Fibroblast of peridontal ligament (primary cell): ENCODE results near the gene GRID1.

Experiments used
- DNase-seq: peaks from one replicate; pipeline ENCODE4 v3.0.0-alpha.2; 2010; ENCODE audit errors: extremely low read depth

Gene GRID1

GRCh38 chr10:85600744-85601081 lies 765.9 kb downstream of the GRID1 start:
- DNase-seq = no peak

- no peak for DNase-seq
Measured at GRCh38 chr10:85600026-85600743, 766.4 kb downstream of the GRID1 start.

DNA sequence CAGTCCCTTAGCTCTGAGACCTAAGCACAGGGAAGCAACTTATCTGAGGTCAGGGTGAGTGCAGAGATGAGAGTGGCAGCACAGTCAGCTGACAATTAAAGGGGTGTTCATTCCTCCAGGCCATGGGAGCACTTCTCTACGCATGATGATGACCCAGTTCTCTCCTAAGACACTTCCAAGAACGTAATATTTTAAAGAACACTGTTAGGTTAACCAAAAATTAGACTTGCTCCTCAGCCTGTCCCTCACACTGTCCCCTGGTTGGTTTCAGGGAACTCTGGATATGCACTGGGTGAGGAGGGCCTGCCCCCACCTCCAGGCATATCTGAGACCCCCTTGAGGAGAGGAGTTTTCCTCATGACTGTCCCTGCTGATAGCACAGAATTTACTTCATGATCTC lies 767.5 kb downstream of the GRID1 start:
- no peak for DNase-seq

DNA sequence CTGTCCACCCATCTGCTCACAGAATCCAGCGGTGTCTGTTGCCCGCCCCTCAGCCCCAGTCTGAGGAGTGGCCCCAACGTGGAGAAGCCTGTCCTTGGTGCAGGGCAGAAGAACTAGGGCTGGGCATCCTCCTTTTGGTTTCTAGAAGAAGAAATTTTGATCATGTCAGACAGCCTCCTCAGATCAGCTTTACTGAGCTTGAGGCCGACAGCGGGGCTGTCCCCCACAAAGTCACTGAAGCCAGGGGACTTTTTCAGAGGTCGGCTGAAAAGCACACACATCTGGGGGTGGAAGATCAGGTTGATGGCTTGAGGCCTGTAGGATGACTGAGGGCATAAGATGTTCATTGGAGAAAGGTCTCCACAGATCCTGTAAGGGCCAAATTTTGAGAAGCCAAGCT lies 767.9 kb downstream of the GRID1 start:
- no peak for DNase-seq

- DNase-seq = no peak
Measured at GRCh38 chr10:85597006-85597405, 769.6 kb downstream of the GRID1 start.

DNA sequence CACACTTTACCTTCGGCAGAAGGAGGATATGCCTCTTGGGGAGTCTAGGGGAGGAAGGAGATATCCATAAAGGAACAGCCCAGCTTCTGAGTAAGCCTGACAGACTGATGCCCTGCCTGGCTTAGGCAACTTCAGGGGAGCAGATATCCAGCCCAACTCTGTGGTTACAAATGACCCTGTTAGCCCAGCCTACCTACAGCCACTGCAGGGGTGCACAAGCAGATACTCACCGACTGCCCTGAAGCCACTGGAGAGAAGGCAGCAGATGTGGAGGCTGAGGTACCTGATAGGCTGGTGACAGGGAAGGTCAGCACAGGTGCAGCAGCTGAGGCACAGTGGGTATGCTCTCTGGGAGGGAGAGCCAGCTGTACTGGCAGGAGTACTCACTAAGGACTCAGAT lies 770.2 kb downstream of the GRID1 start:
- no peak for DNase-seq

DNA sequence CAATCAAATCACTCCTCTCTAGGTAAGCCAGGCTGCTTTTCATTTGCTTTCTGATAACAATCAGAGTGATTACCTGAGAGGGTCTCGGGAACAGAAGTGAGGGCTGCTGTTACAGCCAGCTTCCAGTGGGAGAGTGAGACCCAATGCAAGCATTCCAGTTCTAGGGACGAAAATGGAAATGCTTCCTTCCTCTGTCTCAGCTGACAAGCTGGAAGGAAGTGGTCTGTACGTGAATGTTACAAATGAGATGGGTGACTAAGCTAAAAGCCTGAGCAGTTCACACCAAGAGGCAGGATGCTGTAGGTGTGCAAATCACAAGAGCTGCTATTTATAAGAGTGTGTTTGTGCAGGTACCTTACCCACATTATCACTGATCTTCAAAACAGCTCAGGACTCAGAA lies 772.4 kb downstream of the GRID1 start:
- DNase-seq = no peak

- no peak for DNase-seq
Measured at GRCh38 chr10:85593226-85593772, 773.3 kb downstream of the GRID1 start.

- DNase-seq = no peak
Measured at GRCh38 chr10:85581371-85581770, 785.2 kb downstream of the GRID1 start.

DNA sequence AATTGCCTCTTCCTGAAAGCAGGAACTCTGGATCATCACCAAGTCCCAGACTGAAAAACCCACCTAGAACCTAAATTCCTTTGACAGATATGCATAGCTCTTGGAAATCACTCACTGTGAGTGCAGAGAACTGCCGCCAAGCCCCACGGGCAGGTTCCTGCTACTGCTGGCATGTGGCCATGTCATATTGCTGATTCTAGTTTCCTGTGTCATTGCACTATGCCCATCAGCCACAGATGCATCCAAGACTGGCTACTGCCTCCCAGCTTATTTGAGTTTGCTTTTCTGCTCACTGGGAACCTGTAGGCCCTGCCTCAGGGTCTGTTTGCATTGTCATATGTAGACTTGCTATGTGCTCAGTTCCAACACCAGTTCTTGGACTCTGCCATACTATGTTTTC lies 786.0 kb downstream of the GRID1 start:
- DNase-seq = no peak

DNA sequence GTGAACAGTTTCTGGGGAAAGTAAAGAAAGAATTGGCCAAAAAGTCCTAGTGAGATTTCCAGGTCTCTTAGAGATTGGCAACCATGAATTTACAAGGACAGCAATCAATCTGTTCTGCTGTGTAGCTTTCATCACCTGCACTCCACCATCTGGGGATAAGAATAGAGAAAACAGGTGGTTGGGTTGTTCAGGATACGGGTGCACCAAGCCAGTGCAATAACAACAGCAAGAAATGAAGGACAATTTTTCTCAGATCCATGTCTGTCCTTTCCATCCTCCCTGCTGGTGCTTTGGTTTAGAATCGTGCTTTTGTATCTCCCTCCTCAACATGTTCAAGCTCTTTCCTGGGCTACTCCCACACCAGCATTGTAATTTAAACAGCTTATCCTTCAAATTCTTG lies 787.7 kb downstream of the GRID1 start:
- DNase-seq = no peak

DNA sequence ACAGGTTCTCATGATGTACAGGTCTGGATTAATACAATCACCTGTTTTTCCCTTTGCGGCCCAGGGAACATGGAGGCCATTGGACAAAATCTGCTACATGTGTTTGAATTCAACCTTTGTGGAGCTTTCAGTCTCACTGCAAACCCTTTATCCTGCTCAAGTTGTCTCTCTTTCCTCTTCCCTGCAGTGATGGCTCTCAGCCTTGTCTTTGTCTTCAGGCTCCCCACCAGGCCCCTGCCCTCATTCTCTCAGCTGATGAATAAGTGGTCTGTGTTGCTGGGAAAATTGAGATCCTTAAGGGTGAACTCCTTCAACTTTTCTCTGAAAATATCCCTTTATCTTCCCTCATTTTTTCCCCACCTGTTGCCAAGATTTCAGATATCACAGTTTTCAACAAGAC lies 791.2 kb downstream of the GRID1 start:
- DNase-seq = no peak

- no peak for DNase-seq
Measured at GRCh38 chr10:85570871-85571270, 795.7 kb downstream of the GRID1 start.

- DNase-seq = no peak
Measured at GRCh38 chr10:85565381-85565780, 801.2 kb downstream of the GRID1 start.

GRCh38 chr10:85558533-85558932 lies 808.1 kb downstream of the GRID1 start:
- no peak for DNase-seq

GRCh38 chr10:85557706-85558105 lies 808.9 kb downstream of the GRID1 start:
- no peak for DNase-seq

GRCh38 chr10:85557077-85557476 lies 809.5 kb downstream of the GRID1 start:
- no peak for DNase-seq
